Neuronal stem cell (in vitro differentiated cells): Measurements from ENCODE around the gene HOXA10.

Experiments used
- DNase-seq: peaks from one replicate; pipeline ENCODE4 v3.0.0-alpha.2; 2013; ENCODE audit warnings: low spot score
- H2AFZ ChIP-seq: one replicate; pipeline ENCODE4 v1.6.1; 2013; ENCODE audit warnings: mild to moderate bottlenecking, low read length, inconsistent platforms
- H2AK5ac ChIP-seq: 2 replicates; pipeline ENCODE4 v1.6.1; 2013; ENCODE audit warnings: low read depth, mild to moderate bottlenecking, inconsistent platforms, low read length, moderate library complexity, mixed read lengths
- H2BK120ac ChIP-seq: 2 replicates; pipeline ENCODE4 v1.6.1; 2013; ENCODE audit warnings: low read depth, mild to moderate bottlenecking, inconsistent platforms, low read length, moderate library complexity, mixed read lengths
- H2BK12ac ChIP-seq: one replicate; pipeline ENCODE4 v1.6.1; 2013; ENCODE audit warnings: low read length, inconsistent platforms
- H2BK15ac ChIP-seq: 2 replicates; pipeline ENCODE4 v1.6.1; 2013; ENCODE audit warnings: mild to moderate bottlenecking, low read length, inconsistent platforms, mixed read lengths
- H2BK5ac ChIP-seq: one replicate; pipeline ENCODE4 v1.6.1; 2013; ENCODE audit warnings: inconsistent platforms, mild to moderate bottlenecking, low read length, moderate library complexity
- H3K14ac ChIP-seq: one replicate; pipeline ENCODE4 v1.6.1; 2013; ENCODE audit warnings: low read length, inconsistent platforms
- H3K18ac ChIP-seq: 2 replicates; pipeline ENCODE4 v1.6.1; 2013; ENCODE audit warnings: low read length, inconsistent platforms
- H3K23ac ChIP-seq: 2 replicates; pipeline ENCODE4 v1.6.1; 2013; ENCODE audit warnings: low read depth, mild to moderate bottlenecking, mixed read lengths, low read length, inconsistent platforms; ENCODE audit not compliant: poor library complexity
- H3K27ac ChIP-seq: replicated peaks from 3 replicates; pipeline ENCODE4 v1.5.1; 2013; ENCODE audit warnings: low read length, inconsistent platforms
- H3K27me3 ChIP-seq, 3 experiments: 2 replicates each; pipeline ENCODE4 v1.6.1; 2013; ENCODE audit warnings: low read length in 3 of 3, mild to moderate bottlenecking in 2 of 3, inconsistent platforms in 1 of 3, low read depth in 1 of 3, mixed read lengths in 1 of 3, moderate library complexity in 1 of 3; ENCODE audit not compliant: control insufficient read depth in 3 of 3, insufficient read depth in 3 of 3
- H3K36me3 ChIP-seq, 2 donors: replicated peaks in 1 of 2; 2 replicates each; pipeline ENCODE4 v1.6.1; 2013; ENCODE audit warnings: low read length in 2 of 2; ENCODE audit not compliant: control insufficient read depth in 2 of 2, insufficient read depth in 2 of 2
- H3K4ac ChIP-seq: 2 replicates; pipeline ENCODE4 v1.6.1; 2013; ENCODE audit warnings: inconsistent platforms, mild to moderate bottlenecking, low read length, moderate library complexity
- H3K4me1 ChIP-seq, 2 donors: 1 replicate in 1 of 2; 2 replicates in 1 of 2; pipeline ENCODE4 v1.6.1; 2013; ENCODE audit warnings: low read length in 2 of 2, low read depth in 1 of 2; ENCODE audit not compliant: control insufficient read depth in 2 of 2, insufficient read depth in 1 of 2
- H3K4me2 ChIP-seq: one replicate; pipeline ENCODE4 v1.6.1; 2013; ENCODE audit warnings: mild to moderate bottlenecking, low read length, inconsistent platforms; ENCODE audit not compliant: insufficient read depth, poor library complexity, severe bottlenecking
- H3K4me3 ChIP-seq, 2 donors: 2 replicates each; pipeline ENCODE4 v1.5.1; 2013; ENCODE audit warnings: low read length in 2 of 2, mild to moderate bottlenecking in 2 of 2, inconsistent platforms in 1 of 2, moderate library complexity in 1 of 2
- H3K79me1 ChIP-seq: one replicate; pipeline ENCODE4 v1.6.1; 2013; ENCODE audit warnings: low read depth, mild to moderate bottlenecking, inconsistent platforms, low read length, moderate library complexity
- H3K9ac ChIP-seq: one replicate; pipeline ENCODE4 v1.6.1; 2013; ENCODE audit warnings: mild to moderate bottlenecking, low read depth, low read length, inconsistent platforms; ENCODE audit not compliant: poor library complexity
- H3K9me3 ChIP-seq, 2 donors: replicated peaks in 1 of 2; 2 replicates each; pipeline versions ENCODE3 to v1.6.1; 2013; ENCODE audit warnings: low read length in 2 of 2, mild to moderate bottlenecking in 2 of 2, inconsistent platforms in 1 of 2, low read depth in 1 of 2, mixed read lengths in 1 of 2, moderate library complexity in 1 of 2; ENCODE audit not compliant: control insufficient read depth in 2 of 2, insufficient read depth in 1 of 2
- H4K8ac ChIP-seq: one replicate; pipeline ENCODE4 v1.6.1; 2013; ENCODE audit warnings: low read depth, mild to moderate bottlenecking, inconsistent platforms, low read length, moderate library complexity
- H4K91ac ChIP-seq: one replicate; pipeline ENCODE4 v1.6.1; 2013; ENCODE audit warnings: low read length, low read depth, mild to moderate bottlenecking, inconsistent platforms; ENCODE audit not compliant: poor library complexity
- WGBS, 2 donors: extraction: QIAGEN DNeasy Blood & Tissue Kit; methylation state at CpG; one replicate each; pipeline ENCODE4 v1.1.7; 2013; ENCODE audit warnings: missing lambda C conversion rate in 2 of 2, mixed read lengths in 1 of 2; ENCODE audit not compliant: insufficient read length in 2 of 2, insufficient replicate concordance in 1 of 2; ENCODE audit errors: extremely low coverage in 2 of 2; 5-methylcytosine and 5-hydroxymethylcytosine counted together

HOXA10 gene

GRCh38 chr7:27209933-27210440 lies 35.9 kb upstream of the HOXA10 start:
- DNase-seq = no peak

GRCh38 chr7:27208998-27209397 lies 34.9 kb upstream of the HOXA10 start:
- Histone ChIP-seq H3K18ac (no peak overlapping the region), H3K4ac (no peak overlapping the region), H2BK5ac (no peak overlapping the region), H3K9ac (no peak overlapping the region), H3K23ac (no peak overlapping the region), H3K4me1 (no peaks in the 10 kb centered on the region), H3K36me3 (no peaks in the 10 kb centered on the region), H3K27ac (no peak overlapping the region), H3K14ac (no peak overlapping the region), H2AFZ (no peak overlapping the region), H2AK5ac (no peak overlapping the region), H4K8ac (no peak overlapping the region), H3K4me3 (no peak overlapping the region), H4K91ac (no peak overlapping the region), H3K4me2 (no peak overlapping the region), H3K9me3 (no peaks in the 10 kb centered on the region), H2BK120ac (no peak overlapping the region), H2BK12ac (no peak overlapping the region), H3K27me3 (peaks cover 50 to 100% (median 97%) of the 10 kb centered on the region in 3 experiments), H3K79me1 (no peaks in the 10 kb centered on the region), H2BK15ac (no peak overlapping the region)
- WGBS, 2 donors = no CpG with 5 or more reads among the region's 4 CpGs
- DNase-seq = no peak

More at GRCh38 chr7:27209933-27210440, 35.9 kb upstream of the HOXA10 start:
- Histone ChIP-seq H2BK5ac (no peak overlapping the region), H3K4me1 (no peaks in the 10 kb centered on the region), H3K14ac (no peak overlapping the region), H3K23ac (no peak overlapping the region), H2BK12ac (no peak overlapping the region), H3K9me3 (no peaks in the 10 kb centered on the region), H3K79me1 (no peaks in the 10 kb centered on the region), H3K27me3 (peaks cover 49 to 100% (median 97%) of the 10 kb centered on the region in 3 experiments), H2AFZ (no peak overlapping the region), H4K8ac (no peak overlapping the region), H4K91ac (no peak overlapping the region), H3K4me2 (no peak overlapping the region), H3K18ac (no peak overlapping the region), H2BK15ac (no peak overlapping the region), H3K4me3 (no peak overlapping the region), H3K4ac (no peak overlapping the region), H2AK5ac (no peak overlapping the region), H3K27ac (no peak overlapping the region), H2BK120ac (no peak overlapping the region), H3K36me3 (no peaks in the 10 kb centered on the region), H3K9ac (no peak overlapping the region)
- WGBS, 2 donors = no CpG with 5 or more reads among the region's 11 CpGs

- no peak overlapping the region for H3K4me2 ChIP-seq
- no peak overlapping the region for H3K23ac ChIP-seq
- no peak overlapping the region for H2BK5ac ChIP-seq
- no peaks in the 10 kb centered on the region for H3K79me1 ChIP-seq
- no peak overlapping the region for H4K8ac ChIP-seq
- no CpG with 5 or more reads among the region's 7 CpGs for WGBS, 2 donors
- H3K4me3 ChIP-seq = no peak overlapping the region
- no peak overlapping the region for H2AK5ac ChIP-seq
- no peak overlapping the region for H2BK120ac ChIP-seq
- H3K18ac ChIP-seq = no peak overlapping the region
- H2AFZ ChIP-seq = no peak overlapping the region
- H3K27me3 ChIP-seq = peaks cover 43 to 100% (median 97%) of the 10 kb centered on the region in 3 experiments
- no peak for DNase-seq
- no peak overlapping the region for H3K4ac ChIP-seq
- H2BK12ac ChIP-seq = no peak overlapping the region
- H3K4me1 ChIP-seq = no peaks in the 10 kb centered on the region
- H3K9ac ChIP-seq = no peak overlapping the region
- no peak overlapping the region for H2BK15ac ChIP-seq
- no peak overlapping the region for H3K14ac ChIP-seq
- H3K9me3 ChIP-seq = no peaks in the 10 kb centered on the region
- no peak overlapping the region for H3K27ac ChIP-seq
- H3K36me3 ChIP-seq = no peaks in the 10 kb centered on the region
- no peak overlapping the region for H4K91ac ChIP-seq
Measured at GRCh38 chr7:27207348-27207985, 33.3 kb upstream of the HOXA10 start.

- H2BK12ac ChIP-seq = no peak overlapping the region
- no peak overlapping the region for H3K4me3 ChIP-seq
- no peak overlapping the region for H2BK15ac ChIP-seq
- WGBS, 2 donors = no CpG with 5 or more reads among the region's 52 CpGs
- H3K36me3 ChIP-seq = no peaks in the 10 kb centered on the region
- peak overlapping the region; percentile 71 for H2AFZ ChIP-seq
- H2BK120ac ChIP-seq = no peak overlapping the region
- H3K4me1 ChIP-seq = no peaks in the 10 kb centered on the region
- H3K14ac ChIP-seq = peak overlapping the region; percentile 17
- no peak overlapping the region for H3K27ac ChIP-seq
- H4K8ac ChIP-seq = no peak overlapping the region
- peak overlapping the region; percentile 89 for H3K23ac ChIP-seq
- no peak overlapping the region for H2AK5ac ChIP-seq
- H4K91ac ChIP-seq = no peak overlapping the region
- H3K4me2 ChIP-seq = no peak overlapping the region
- DNase-seq = no peak
- no peak overlapping the region for H3K4ac ChIP-seq
- peaks cover 49 to 100% (median 97%) of the 10 kb centered on the region in 3 experiments for H3K27me3 ChIP-seq
- no peak overlapping the region for H3K9ac ChIP-seq
- H3K18ac ChIP-seq = no peak overlapping the region
- H2BK5ac ChIP-seq = no peak overlapping the region
- H3K79me1 ChIP-seq = no peaks in the 10 kb centered on the region
- H3K9me3 ChIP-seq = no peaks in the 10 kb centered on the region
Measured at GRCh38 chr7:27205325-27206280, 31.5 kb upstream of the HOXA10 start.
